NCI-H524 treated with DMSO at 0.1 percent for 48 hours (cell line): ENCODE data around the gene FOXB1.

Experiments used
- DNase-seq: peaks from one replicate; lab custom pipeline; 2025; lab: John Stamatoyannopoulos, UW

FOXB1 gene

GRCh38 chr15:60004009-60004845, at the start of gene FOXB1:
Gene FOXB1, plus strand, starts transcription at chr15:60004311. Its CDS starts 653 bp downstream, at chr15:60004964.
- peak; percentile 38 for DNase-seq

GRCh38 chr15:59958288-59958687, 45.8 kb upstream of the FOXB1 start:
- DNase-seq, result no peak

GRCh38 chr15:59960318-59960717, 43.8 kb upstream of the FOXB1 start:
- no peak for DNase-seq

- DNase-seq, result no peak
Measured at GRCh38 chr15:59963322-59963721, 40.8 kb upstream of the FOXB1 start.

GRCh38 chr15:59963925-59964324, 40.2 kb upstream of the FOXB1 start:
- no peak for DNase-seq

GRCh38 chr15:59965741-59966140, 38.4 kb upstream of the FOXB1 start:
- no peak for DNase-seq

GRCh38 chr15:59966262-59966661, 37.8 kb upstream of the FOXB1 start:
- DNase-seq, result no peak

- DNase-seq, result no peak
Measured at GRCh38 chr15:59968314-59968713, 35.8 kb upstream of the FOXB1 start.

GRCh38 chr15:59972241-59972640, 31.9 kb upstream of the FOXB1 start:
- DNase-seq, result no peak

GRCh38 chr15:59976480-59977271, 27.4 kb upstream of the FOXB1 start:
- DNase-seq, result no peak

GRCh38 chr15:59991834-59992233, 12.3 kb upstream of the FOXB1 start:
- peak; percentile 23 for DNase-seq

GRCh38 chr15:59993041-59993750, 10.9 kb upstream of the FOXB1 start:
- no peak for DNase-seq

- DNase-seq, result no peak
Measured at GRCh38 chr15:59993950-59994401, 10.1 kb upstream of the FOXB1 start.

GRCh38 chr15:59994526-59994887, 9.6 kb upstream of the FOXB1 start:
- DNase-seq, result no peak

- no peak for DNase-seq
Measured at GRCh38 chr15:59994888-59995557, 9.1 kb upstream of the FOXB1 start.

GRCh38 chr15:59995568-59996297, 8.4 kb upstream of the FOXB1 start:
- no peak for DNase-seq

- no peak for DNase-seq
Measured at GRCh38 chr15:59996298-59997041, 7.6 kb upstream of the FOXB1 start.

- no peak for DNase-seq
Measured at GRCh38 chr15:59997070-59997701, 6.9 kb upstream of the FOXB1 start.

GRCh38 chr15:59998305-59998949, 5.7 kb upstream of the FOXB1 start:
- DNase-seq, result no peak
